H1 (cell line): ENCODE data around the gene DAPK1. TPM values are rescaled to one million over a fixed set of nuclear protein-coding genes. Genes with fewer than 3 reads are reported as not detected.

Source experiments
- ASH2L ChIP-seq: fragments of 200-600, 300-600 bp; sonication (generic); IDR thresholded peaks from one replicate; pipeline ENCODE4 v1.7.1; 2017; ENCODE audit warnings: low read length
- EP300 ChIP-seq, 2 experiments: IDR thresholded peaks; 1 replicate in 1 of 2; 2 replicates in 1 of 2; pipeline ENCODE4 v1.6.1; 2011 to 2012; ENCODE audit warnings: low read depth in 2 of 2, low read length in 2 of 2, mild to moderate bottlenecking in 2 of 2, borderline replicate concordance in 1 of 2, inconsistent platforms in 1 of 2, moderate library complexity in 1 of 2
- GABPA ChIP-seq: IDR thresholded peaks from 2 replicates; pipeline ENCODE4 v1.6.1; 2011; ENCODE audit warnings: mild to moderate bottlenecking, low read length, moderate library complexity, borderline replicate concordance; ENCODE audit not compliant: insufficient read depth
- HDAC2 ChIP-seq, 2 experiments: fragments of 300-600 bp in 1 of 2; sonication (generic) in 1 of 2; IDR thresholded peaks; 2 replicates each; pipeline ENCODE4 v1.6.1; 2011 to 2012; ENCODE audit warnings: low read depth in 2 of 2, low read length in 2 of 2, mild to moderate bottlenecking in 2 of 2, moderate library complexity in 2 of 2, borderline replicate concordance in 1 of 2, inconsistent platforms in 1 of 2
- JUND ChIP-seq: IDR thresholded peaks from 2 replicates; pipeline ENCODE4 v1.6.1; 2011; ENCODE audit warnings: mild to moderate bottlenecking, improper control_type of control experiment, low read length
- polyA plus RNA-seq, 7 experiments: library from polyadenylated mRNA; depleted of rRNA in 3 of 7; stranded (reverse) in 5 of 7; unstranded in 2 of 7; fragments of >200 nt in 5 of 7; fragments of 200-250 nt in 2 of 7; gene quantifications; 1 replicate in 5 of 7; 2 replicates in 1 of 7; 4 replicates in 1 of 7; pipeline versions ENCODE4 v1.2.1 to v1.2.3, GENCODE V29; 2011 to 2013; ENCODE audit warnings: missing spikeins in 2 of 7, mixed read lengths in 2 of 7
- total RNA-seq: library from RNA; stranded (reverse); fragmentation: NEBNext Ultra II Directional; extraction: Animal tissue kit (Norgen Biotek cat#: 25700); gene quantifications from 2 replicates; pipeline ENCODE4 v1.2.1, GENCODE V29; 2021

Gene DAPK1
- total and polyA plus RNA-seq, 2 of the 8 experiments (the other 6 are each of a cell fraction or from before 2014, with no cell fraction given) = 62.4 to 131 TPM

DNA sequence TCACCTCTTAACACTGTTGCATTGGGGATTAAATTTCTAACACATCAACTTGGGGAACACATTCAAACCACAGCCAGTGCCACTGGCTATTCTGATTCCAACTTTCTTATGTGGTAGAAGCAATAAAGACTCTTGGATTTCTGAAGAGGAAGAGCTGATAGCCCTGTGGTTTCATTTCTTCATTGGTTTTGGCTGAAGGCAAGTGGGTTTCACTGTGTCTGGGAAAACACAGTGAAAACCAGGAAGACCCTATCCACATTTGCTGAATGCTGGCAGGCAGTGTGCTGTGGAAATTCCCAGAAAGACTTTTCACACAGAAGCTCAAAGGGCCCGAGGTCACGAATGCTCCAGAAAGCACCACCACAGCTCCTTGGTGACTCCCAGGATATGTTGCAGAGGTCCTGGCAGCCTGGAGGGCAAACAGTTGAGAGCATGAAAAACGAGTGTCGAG is 67.1 kb downstream of the DAPK1 start (continued):
- TF ChIP-seq HDAC2 (IDR thresholded peaks at IDR 0.05; ENCODE audit: borderline replicate concordance in 1 of 2, low read depth in 2 of 2, low read length in 2 of 2) (no peak), JUND (no peak), EP300 (IDR thresholded peaks at IDR 0.05; ENCODE audit: borderline replicate concordance in 1 of 2, low read depth in 2 of 2, low read length in 2 of 2) (no peak), ASH2L (no peak), GABPA (no peak)
